B cell (primary cell): ENCODE data around the gene MAZ. TPM values are rescaled to one million over a fixed set of nuclear protein-coding genes. Genes with fewer than 3 reads are reported as not detected.

ENCODE experiments used
- ATAC-seq: fragments of 200-7000 bp; cut with Tn5 transposase; one replicate; pipeline ENCODE4 v1.10.0; 2021; ENCODE audit warnings: low read depth, mild to moderate bottlenecking, moderate number of reproducible peaks, moderate library complexity
- CTCF ChIA-PET: fragments of 350-600 bp; sonication (Branson Sonifier 250); formaldehyde crosslinking; loops from one replicate; lab custom pipeline; 2021; ENCODE audit warnings: antibody characterized with exemption, inconsistent platforms; lab: Charles Lee
- POLR2A ChIA-PET: fragments of 350-600 bp; sonication (Branson Sonifier 250); formaldehyde crosslinking; loops from one replicate; lab custom pipeline; 2021; ENCODE audit warnings: antibody characterized with exemption; lab: Charles Lee
- DNase-seq: peaks from one replicate; pipeline ENCODE4 v3.0.0; 2013
- H2AFZ ChIP-seq: 2 replicates; pipeline ENCODE4 v1.6.1; 2012; ENCODE audit warnings: mild to moderate bottlenecking, low read depth, low read length; ENCODE audit not compliant: insufficient read depth, poor library complexity, severe bottlenecking
- H3K27ac ChIP-seq, 2 donors: 1 replicate in 1 of 2; 2 replicates in 1 of 2; pipeline ENCODE4 v1.5.1; 2012 to 2013; ENCODE audit warnings: low read length in 2 of 2, mild to moderate bottlenecking in 2 of 2, moderate library complexity in 1 of 2
- H3K27me3 ChIP-seq, 4 experiments: fragments of 200-600 bp in 1 of 4; sonication (generic) in 1 of 4; replicated peaks in 1 of 4; 1 replicate in 2 of 4; 2 replicates in 2 of 4; pipeline versions ENCODE4 v1.6.1 to v1.7.0; 2013 to 2016; ENCODE audit warnings: low read length in 3 of 4, mild to moderate bottlenecking in 2 of 4, mixed read lengths in 1 of 4, moderate library complexity in 1 of 4; ENCODE audit not compliant: insufficient read depth in 4 of 4, control insufficient read depth in 3 of 4; ENCODE audit errors: control extremely low read depth in 1 of 4
- H3K36me3 ChIP-seq, 2 experiments: replicated peaks in 1 of 2; 1 replicate in 1 of 2; 2 replicates in 1 of 2; pipeline versions ENCODE4 v1.6.1 to v1.7.1; 2013; ENCODE audit warnings: low read length in 1 of 2; ENCODE audit not compliant: insufficient read depth in 2 of 2, control insufficient read depth in 1 of 2; ENCODE audit errors: control extremely low read depth in 1 of 2, extremely low read depth in 1 of 2
- H3K4me1 ChIP-seq, 2 donors: fragments of 200-600 bp in 1 of 2; sonication (generic) in 1 of 2; 1 replicate in 1 of 2; 2 replicates in 1 of 2; pipeline versions ENCODE4 v1.5.1 to v1.6.1; 2013 to 2017; ENCODE audit warnings: low read length in 2 of 2; ENCODE audit not compliant: control insufficient read depth in 2 of 2, insufficient read depth in 2 of 2
- H3K4me2 ChIP-seq: replicated peaks from 2 replicates; pipeline ENCODE3; 2012; ENCODE audit warnings: mild to moderate bottlenecking, low read depth, low read length; ENCODE audit not compliant: poor library complexity, severe bottlenecking
- H3K4me3 ChIP-seq, 5 experiments: fragments of 200-600 bp in 1 of 5; sonication (generic) in 1 of 5; 1 replicate in 3 of 5; 2 replicates in 2 of 5; pipeline versions ENCODE4 v1.5.1 to v1.7.0; 2011 to 2016; ENCODE audit warnings: low read length in 4 of 5, mild to moderate bottlenecking in 4 of 5, low read depth in 2 of 5, control low read depth in 1 of 5, moderate library complexity in 1 of 5; ENCODE audit not compliant: insufficient read depth in 1 of 5; ENCODE audit errors: control extremely low read depth in 1 of 5, extremely low read depth in 1 of 5
- H3K79me2 ChIP-seq: fragments of 200-600 bp; sonication (generic); one replicate; pipeline ENCODE4 v1.6.0; 2016; ENCODE audit warnings: low read length; ENCODE audit not compliant: control insufficient read depth, insufficient read depth
- H3K9ac ChIP-seq: fragments of 200-600 bp; sonication (generic); 2 replicates; pipeline ENCODE4 v1.6.1; 2017; ENCODE audit warnings: mild to moderate bottlenecking, low read length, moderate library complexity
- H3K9me3 ChIP-seq, 3 donors: one replicate each; pipeline versions ENCODE4 v1.6.1 to v1.7.1; 2013; ENCODE audit warnings: low read length in 2 of 3; ENCODE audit not compliant: control insufficient read depth in 2 of 3, insufficient read depth in 1 of 3; ENCODE audit errors: control extremely low read depth in 1 of 3
- H4K20me1 ChIP-seq: 2 replicates; pipeline ENCODE4 v1.6.0; 2012; ENCODE audit warnings: mild to moderate bottlenecking, low read length; ENCODE audit not compliant: insufficient read depth, control insufficient read depth, poor library complexity, severe bottlenecking
- H3K27ac Mint-ChIP-seq: one replicate; pipeline ENCODE4 v1.8.0; 2021; ENCODE audit warnings: mixed read lengths
- H3K27me3 Mint-ChIP-seq: one replicate; pipeline ENCODE4 v1.8.0; 2021; ENCODE audit warnings: mixed read lengths
- H3K4me1 Mint-ChIP-seq: one replicate; pipeline ENCODE4 v1.8.0; 2021; ENCODE audit warnings: mixed read lengths
- H3K4me3 Mint-ChIP-seq: one replicate; pipeline ENCODE4 v1.8.0; 2021; ENCODE audit warnings: mixed read lengths
- H3K9me3 Mint-ChIP-seq: one replicate; pipeline ENCODE4 v1.8.0; 2022; ENCODE audit warnings: mixed read lengths; ENCODE audit not compliant: insufficient read depth
- CTCF ChIP-seq: fragments of 200-600 bp; IDR thresholded peaks from one replicate; pipeline ENCODE4 v1.8.0; 2022; ENCODE audit warnings: antibody characterized with exemption, mild to moderate bottlenecking
- WGBS: methylation state at CpG from one replicate; pipeline ENCODE4 v1.1.5; 2013; ENCODE audit warnings: missing lambda C conversion rate; ENCODE audit not compliant: insufficient coverage; 5-methylcytosine and 5-hydroxymethylcytosine counted together
- intact Hi-C: fragments of 100-400 bp; cut with micrococcal nuclease; formaldehyde crosslinking; loops from one replicate; pipeline ENCODE4 v1.10.0; 2022
- polyA plus RNA-seq: library from polyadenylated mRNA; depleted of rRNA; stranded (reverse); fragments of >200 nt; gene quantifications from 2 replicates; pipeline ENCODE4 v1.2.3, GENCODE V29; 2012
- total RNA-seq, 2 donors: library from RNA; stranded (reverse); fragments of 120-200 nt in 1 of 2; gene quantifications; 1 replicate in 1 of 2; 2 replicates in 1 of 2; pipeline versions ENCODE4 v1.2.3 to v1.2.4, GENCODE V29; 2013 to 2022

The MAZ gene
- total and polyA plus RNA-seq, 2 donors (not counting 1 experiment from before 2014, with no cell fraction given) = 170 to 198 TPM

GRCh38 chr16:29804455-29805231 is 1.7 kb upstream of the MAZ start:
- ATAC-seq (no peak), DNase-seq (no peak)
- ChIA-PET POLR2A (interaction anchor here (0.5 to 4.3 kb wide), 15 partner anchors 9 to 122 kb away, joined by 3 to 24 read pairs (median 4); partner anchors contain the start of genes C16orf54, KIF22, MVP and PAGR1), CTCF (interaction anchor here (0.6 to 2.1 kb wide), 17 partner anchors 9 to 157 kb away, joined by 3 to 17 read pairs (median 5); partner anchors contain the start of genes KIF22, MVP, PAGR1 and TMEM219)
- peak overlapping the region; percentile 63 to 95 (median 89) for H3K4me3 ChIP-seq
- peak overlapping the region; percentile 85 for H3K9ac ChIP-seq
- peaks cover 35 to 39% of the 10 kb centered on the region in 2 donors for H3K4me1 ChIP-seq
- 14% methylated on average over 25 of the region's 26 CpGs for WGBS
- peaks cover 21% of the 10 kb centered on the region for H4K20me1 ChIP-seq
- peaks cover 1 to 23% of the 10 kb centered on the region in 2 experiments for H3K36me3 ChIP-seq
- no peaks in the 10 kb centered on the region for H3K9me3 ChIP-seq
- peak overlapping the region; percentile 87 to 91 for H3K27ac ChIP-seq
- peak overlapping the region; percentile 78 for H2AFZ ChIP-seq
- intact Hi-C loops = loop anchor here (1.0 to 5.0 kb wide), 4 partner anchors 12 to 122 kb away; partner anchors contain the start of genes KCTD13, KIF22 and PAGR1
- H3K9me3 Mint-ChIP-seq = no peaks in the 10 kb centered on the region
- peaks cover 35% of the 10 kb centered on the region for H3K4me1 Mint-ChIP-seq
- H3K27me3 Mint-ChIP-seq = no peaks in the 10 kb centered on the region
- no peaks in the 10 kb centered on the region for H3K27me3 ChIP-seq
- H3K27ac Mint-ChIP-seq = peak overlapping the region; percentile 100
- no peak for TF ChIP-seq CTCF
- H3K4me2 ChIP-seq = peak overlapping the region; percentile 92
- H3K4me3 Mint-ChIP-seq = peak overlapping the region; percentile 98
- H3K79me2 ChIP-seq = peaks cover 23% of the 10 kb centered on the region
